ENCODE measurements around the gene LRIT1. TPM values are rescaled to one million over a fixed set of nuclear protein-coding genes. Genes with fewer than 3 reads are reported as not detected.
"Not testable (repeated sequence)": the region's sequence is repeated elsewhere in the genome, so short reads cannot be mapped to it uniquely, and the experiment has no call there.

LRIT1 gene
- total RNA-seq, 2 experiments from 2014 or later: not detected

GRCh38 chr10:84286695-84287094 lies 45.3 kb upstream of the LRIT1 start:
- CTCF ChIA-PET: interaction anchor here (1.5 kb wide), 1 partner anchor 20 kb away, joined by 4 read pairs; no protein-coding TSS in a partner anchor
- Mint-ChIP-seq H3K36me3 (ENCODE audit: low read depth) (no peaks in the 10 kb centered on the region), H3K27me3 (peaks cover 7% of the 10 kb centered on the region), H3K9me3 (no peaks in the 10 kb centered on the region), H3K4me3 (no peak overlapping the region), H3K27ac (no peak overlapping the region), H3K4me1 (ENCODE audit: low read depth) (no peaks in the 10 kb centered on the region)
- POLR2A ChIA-PET: no interaction called here
- DNase-seq (no peak), ATAC-seq (no peak)
- no peak for TF ChIP-seq CTCF (IDR thresholded peaks at IDR 0.05)
- intact Hi-C loops (cut with micrococcal nuclease): no loop called here

GRCh38 chr10:84279876-84280475 lies 38.6 kb upstream of the LRIT1 start:
- ATAC-seq; H3K27ac Mint-ChIP-seq; intact Hi-C loops (cut with micrococcal nuclease); H3K36me3 Mint-ChIP-seq (ENCODE audit: low read depth); DNase-seq; H3K4me1 Mint-ChIP-seq (ENCODE audit: low read depth); H3K9me3 Mint-ChIP-seq; H3K4me3 Mint-ChIP-seq; POLR2A ChIA-PET: not testable (repeated sequence)
- CTCF ChIA-PET: interaction anchor here (1.9 kb wide), 1 partner anchor 12 kb away, joined by 6 read pairs; no protein-coding TSS in a partner anchor
- H3K27me3 Mint-ChIP-seq: peaks cover 11% of the 10 kb centered on the region

- H3K27me3 Mint-ChIP-seq: peaks cover 9% of the 10 kb centered on the region
- no peak overlapping the region for H3K27ac Mint-ChIP-seq
- no peaks in the 10 kb centered on the region for H3K9me3 Mint-ChIP-seq
- no peak for ATAC-seq
- no peaks in the 10 kb centered on the region for H3K36me3 Mint-ChIP-seq (ENCODE audit: low read depth)
- no peak for TF ChIP-seq CTCF (IDR thresholded peaks at IDR 0.05)
- no peak for DNase-seq
- POLR2A ChIA-PET: no interaction called here
- peaks cover 15% of the 10 kb centered on the region for H3K4me1 Mint-ChIP-seq (ENCODE audit: low read depth)
- intact Hi-C loops (cut with micrococcal nuclease): no loop called here
- CTCF ChIA-PET: interaction anchor here (1.1 to 12.7 kb wide), 2 partner anchors 21 to 267 kb away, joined by 3 to 282 read pairs; no protein-coding TSS in a partner anchor
- no peak overlapping the region for H3K4me3 Mint-ChIP-seq
These were observed 29.4 kb upstream of the LRIT1 start for GRCh38 chr10:84270708-84271107.

GRCh38 chr10:84269773-84270172 lies 28.4 kb upstream of the LRIT1 start:
- intact Hi-C loops (cut with micrococcal nuclease): loop anchor here (5.0 kb wide), 1 partner anchor 63 kb away; no protein-coding TSS in a partner anchor
- Mint-ChIP-seq H3K4me1 (ENCODE audit: low read depth) (peaks cover 16% of the 10 kb centered on the region), H3K4me3 (no peak overlapping the region), H3K9me3 (no peaks in the 10 kb centered on the region), H3K27me3 (peaks cover 9% of the 10 kb centered on the region), H3K27ac (no peak overlapping the region), H3K36me3 (ENCODE audit: low read depth) (no peaks in the 10 kb centered on the region)
- no peak for ATAC-seq
- no peak for DNase-seq
- POLR2A ChIA-PET: no interaction called here
- TF ChIP-seq CTCF (IDR thresholded peaks at IDR 0.05): no peak
- CTCF ChIA-PET: interaction anchor here (1.1 to 12.7 kb wide), 3 partner anchors 20 to 268 kb away, joined by 3 to 282 read pairs (median 24); no protein-coding TSS in a partner anchor

GRCh38 chr10:84269162-84269561 lies 27.8 kb upstream of the LRIT1 start:
- Mint-ChIP-seq H3K9me3 (no peaks in the 10 kb centered on the region), H3K27ac (no peak overlapping the region), H3K4me1 (ENCODE audit: low read depth) (peaks cover 19% of the 10 kb centered on the region), H3K4me3 (no peak overlapping the region), H3K36me3 (ENCODE audit: low read depth) (no peaks in the 10 kb centered on the region), H3K27me3 (peaks cover 11% of the 10 kb centered on the region)
- intact Hi-C loops (cut with micrococcal nuclease): loop anchor here (5.0 kb wide), 1 partner anchor 63 kb away; no protein-coding TSS in a partner anchor
- ChIA-PET CTCF (interaction anchor here (2.6 to 12.7 kb wide), 3 partner anchors 84 to 269 kb away, joined by 23 to 282 read pairs (median 24); no protein-coding TSS in a partner anchor), POLR2A (no interaction called here)
- DNase-seq (no peak), ATAC-seq (no peak)
- TF ChIP-seq CTCF (IDR thresholded peaks at IDR 0.05): no peak

Data from activated CD8-positive, alpha-beta T cell treated with anti-CD3 and anti-CD28 coated beads for 36 hours (primary cell).